ENCODE data around the gene ATF4.

- TF ChIP-seq CTCF (IDR thresholded peaks at IDR 0.05; ENCODE audit: insufficient read depth, low read depth, low read length) (no peak), EZH2 (IDR thresholded peaks at IDR 0.05; ENCODE audit: insufficient read depth, low read length) (no peak)
Measured at GRCh38 chr22:39492186-39492585, 28.2 kb upstream of the ATF4 start.
